ENCODE results near the gene NTN1.

Gene NTN1

DNA sequence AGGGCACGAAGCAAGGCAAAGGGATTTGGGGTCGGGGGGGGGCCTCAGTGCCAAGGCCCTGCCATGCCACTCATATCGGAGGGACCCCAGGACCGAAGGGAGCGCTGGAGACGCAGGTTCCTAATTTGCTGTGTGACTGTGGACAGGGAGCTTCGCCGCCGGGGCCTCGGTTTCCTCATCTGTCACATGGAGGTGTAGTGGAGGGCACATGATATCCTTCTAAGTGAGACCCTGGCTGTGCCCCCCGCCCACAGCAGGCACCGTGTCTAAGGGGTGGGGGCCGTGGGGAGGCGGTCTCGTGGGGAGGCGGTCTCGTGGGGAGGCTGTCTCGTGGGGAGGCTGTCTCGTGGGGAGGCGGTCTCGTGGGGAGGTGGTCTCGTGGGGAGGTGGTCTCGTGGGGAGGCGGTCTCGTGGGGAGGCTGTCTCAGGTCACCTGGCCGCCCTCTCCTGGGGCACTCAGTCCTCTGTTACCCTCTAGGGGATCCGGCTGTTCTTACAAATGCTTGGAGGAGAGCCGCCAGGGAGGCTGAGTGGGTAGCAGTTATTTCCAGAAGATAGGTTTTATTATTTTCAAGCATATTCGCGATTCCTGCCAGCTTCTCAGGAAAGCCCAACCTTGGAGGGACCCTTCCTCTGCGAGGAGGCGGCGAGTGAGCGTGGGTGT is 205.0 kb downstream of the NTN1 start:
- Histone ChIP-seq H3K4me1 (ENCODE audit: low read depth, poor library complexity, severe bottlenecking) (no peaks in the 10 kb centered on the region), H3K36me3 (ENCODE audit: insufficient read depth) (no peaks in the 10 kb centered on the region), H3K79me2 (ENCODE audit: insufficient read depth, low read depth) (no peaks in the 10 kb centered on the region), H3K4me3 (IDR thresholded peaks at IDR 0.05; ENCODE audit: insufficient read depth, low read depth, low read length) (no peak overlapping the region), H3K4me2 (no peak overlapping the region), H3K27me3 (ENCODE audit: insufficient read depth, low read depth) (no peaks in the 10 kb centered on the region), H3K9ac (no peak overlapping the region), H3K27ac (no peak overlapping the region), H4K20me1 (ENCODE audit: insufficient read depth) (no peaks in the 10 kb centered on the region), H2AFZ (ENCODE audit: low read depth) (no peak overlapping the region)
- TF ChIP-seq, protein P1, sequence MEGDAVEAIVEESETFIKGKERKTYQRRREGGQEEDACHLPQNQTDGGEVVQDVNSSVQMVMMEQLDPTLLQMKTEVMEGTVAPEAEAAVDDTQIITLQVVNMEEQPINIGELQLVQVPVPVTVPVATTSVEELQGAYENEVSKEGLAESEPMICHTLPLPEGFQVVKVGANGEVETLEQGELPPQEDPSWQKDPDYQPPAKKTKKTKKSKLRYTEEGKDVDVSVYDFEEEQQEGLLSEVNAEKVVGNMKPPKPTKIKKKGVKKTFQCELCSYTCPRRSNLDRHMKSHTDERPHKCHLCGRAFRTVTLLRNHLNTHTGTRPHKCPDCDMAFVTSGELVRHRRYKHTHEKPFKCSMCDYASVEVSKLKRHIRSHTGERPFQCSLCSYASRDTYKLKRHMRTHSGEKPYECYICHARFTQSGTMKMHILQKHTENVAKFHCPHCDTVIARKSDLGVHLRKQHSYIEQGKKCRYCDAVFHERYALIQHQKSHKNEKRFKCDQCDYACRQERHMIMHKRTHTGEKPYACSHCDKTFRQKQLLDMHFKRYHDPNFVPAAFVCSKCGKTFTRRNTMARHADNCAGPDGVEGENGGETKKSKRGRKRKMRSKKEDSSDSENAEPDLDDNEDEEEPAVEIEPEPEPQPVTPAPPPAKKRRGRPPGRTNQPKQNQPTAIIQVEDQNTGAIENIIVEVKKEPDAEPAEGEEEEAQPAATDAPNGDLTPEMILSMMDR (conservative IDR thresholded peaks at IDR 0.05; ENCODE audit: low read depth, low read length): no peak

DNA sequence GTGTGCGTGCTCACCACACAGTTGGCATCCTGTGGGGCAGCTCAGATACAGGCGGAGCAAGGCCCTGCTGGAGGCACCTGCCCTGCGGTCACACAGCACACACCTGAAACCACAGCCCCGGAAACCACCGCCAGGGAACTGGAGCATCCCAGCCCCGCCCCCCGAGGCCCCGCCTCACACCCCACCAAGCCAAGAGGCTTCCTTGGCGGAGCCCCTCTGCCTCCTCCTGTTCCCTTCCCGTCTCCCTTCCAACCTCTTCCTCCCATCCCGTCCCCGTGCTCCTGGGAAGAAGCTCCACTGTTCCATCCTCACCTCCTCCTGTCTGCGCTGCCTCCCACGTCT is 205.5 kb downstream of the NTN1 start:
- Histone ChIP-seq H3K36me3 (ENCODE audit: insufficient read depth) (no peaks in the 10 kb centered on the region), H3K4me3 (IDR thresholded peaks at IDR 0.05; ENCODE audit: insufficient read depth, low read depth, low read length) (no peak overlapping the region), H3K4me1 (ENCODE audit: low read depth, poor library complexity, severe bottlenecking) (no peaks in the 10 kb centered on the region), H2AFZ (ENCODE audit: low read depth) (no peak overlapping the region), H3K27ac (no peak overlapping the region), H3K79me2 (ENCODE audit: insufficient read depth, low read depth) (no peaks in the 10 kb centered on the region), H3K9ac (no peak overlapping the region), H3K4me2 (no peak overlapping the region), H3K27me3 (ENCODE audit: insufficient read depth, low read depth) (no peaks in the 10 kb centered on the region), H4K20me1 (ENCODE audit: insufficient read depth) (no peaks in the 10 kb centered on the region)
- TF ChIP-seq, protein P1 (conservative IDR thresholded peaks at IDR 0.05; ENCODE audit: low read depth, low read length): no peak

DNA sequence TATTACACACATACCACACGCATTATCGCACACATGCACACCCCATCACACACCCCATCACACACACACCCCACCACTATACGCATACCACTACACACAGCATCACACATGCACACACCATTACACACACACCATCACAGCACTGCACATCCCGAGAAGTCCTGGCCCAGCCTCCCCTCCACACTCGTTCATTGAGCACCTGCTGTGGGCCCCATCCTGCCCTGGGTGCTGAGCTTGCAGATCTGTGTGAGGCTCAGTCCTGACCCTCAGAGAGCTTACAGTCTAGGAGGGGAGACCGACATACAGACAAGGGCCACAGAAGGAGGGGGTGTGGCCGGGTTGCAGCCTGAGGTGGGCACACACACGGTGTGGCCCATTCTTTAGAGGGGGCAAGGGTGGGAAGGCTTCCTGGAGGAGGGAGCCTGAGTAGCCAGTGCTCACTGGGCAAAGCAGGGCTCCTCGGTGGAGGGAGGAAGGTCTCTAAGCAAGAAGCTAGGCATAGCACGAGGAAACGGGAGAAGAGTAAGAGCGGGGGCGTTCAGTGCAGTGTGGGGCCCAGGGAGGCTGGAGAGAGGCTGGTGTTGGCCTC is 206.6 kb downstream of the NTN1 start:
- Histone ChIP-seq H2AFZ (ENCODE audit: low read depth) (no peak overlapping the region), H3K27me3 (ENCODE audit: insufficient read depth, low read depth) (no peaks in the 10 kb centered on the region), H3K9ac (no peak overlapping the region), H3K4me3 (IDR thresholded peaks at IDR 0.05; ENCODE audit: insufficient read depth, low read depth, low read length) (no peak overlapping the region), H3K79me2 (ENCODE audit: insufficient read depth, low read depth) (no peaks in the 10 kb centered on the region), H3K27ac (no peak overlapping the region), H3K4me2 (no peak overlapping the region), H3K4me1 (ENCODE audit: low read depth, poor library complexity, severe bottlenecking) (no peaks in the 10 kb centered on the region), H4K20me1 (ENCODE audit: insufficient read depth) (no peaks in the 10 kb centered on the region), H3K36me3 (ENCODE audit: insufficient read depth) (no peaks in the 10 kb centered on the region)
- TF ChIP-seq, protein P1 (conservative IDR thresholded peaks at IDR 0.05; ENCODE audit: low read depth, low read length): no peak

DNA sequence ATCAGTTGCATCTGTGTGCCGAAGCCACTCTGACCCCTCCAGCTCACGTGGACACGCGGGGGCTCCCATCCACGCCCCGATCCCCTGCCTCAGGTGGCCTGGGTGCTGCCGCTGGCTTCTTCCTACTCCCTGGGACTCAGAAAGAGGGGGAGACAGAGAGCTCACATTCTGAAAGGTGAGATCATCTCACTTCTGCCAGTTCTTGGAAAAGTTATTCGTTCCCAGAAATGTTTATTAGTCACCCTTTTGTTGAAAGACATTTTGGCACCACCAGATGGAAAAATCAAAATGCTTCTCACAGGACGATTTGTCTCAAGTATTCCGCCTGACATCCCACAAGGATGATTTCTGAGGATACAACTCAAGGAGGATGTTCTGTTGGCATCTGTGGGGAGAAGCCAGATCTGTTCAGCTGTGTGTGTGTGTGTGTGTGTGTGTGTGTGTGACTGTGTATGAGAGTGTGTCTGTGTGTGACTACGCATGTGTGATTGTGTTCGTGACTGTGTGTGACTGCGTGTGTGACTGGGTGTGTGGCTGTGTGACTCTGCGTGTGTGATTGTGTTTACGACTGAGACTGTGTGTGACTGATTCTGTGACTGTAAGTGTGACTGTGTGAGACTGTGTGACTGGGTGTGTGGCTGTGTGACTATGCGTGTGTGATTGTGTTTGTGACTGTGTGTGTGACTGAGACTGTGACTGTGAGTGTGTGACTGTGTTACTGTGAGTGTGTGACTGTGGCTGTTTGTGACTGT is 207.3 kb downstream of the NTN1 start:
- no peak overlapping the region for H3K9ac ChIP-seq
- no peaks in the 10 kb centered on the region for H3K79me2 ChIP-seq (ENCODE audit: insufficient read depth, low read depth)
- H3K36me3 ChIP-seq (ENCODE audit: insufficient read depth): no peaks in the 10 kb centered on the region
- H3K4me1 ChIP-seq (ENCODE audit: low read depth, poor library complexity, severe bottlenecking): no peaks in the 10 kb centered on the region
- H3K4me2 ChIP-seq: no peak overlapping the region
- TF ChIP-seq, protein P1 (conservative IDR thresholded peaks at IDR 0.05; ENCODE audit: low read depth, low read length): no peak
- H3K27me3 ChIP-seq (ENCODE audit: insufficient read depth, low read depth): no peaks in the 10 kb centered on the region
- H2AFZ ChIP-seq (ENCODE audit: low read depth): no peak overlapping the region
- no peak overlapping the region for H3K27ac ChIP-seq
- H4K20me1 ChIP-seq (ENCODE audit: insufficient read depth): no peaks in the 10 kb centered on the region
- no peak overlapping the region for H3K4me3 ChIP-seq (IDR thresholded peaks at IDR 0.05; ENCODE audit: insufficient read depth, low read depth, low read length)

All from KMS-11 (cell line).